ENCODE measurements around the gene SLC12A7.

Gene SLC12A7

DNA sequence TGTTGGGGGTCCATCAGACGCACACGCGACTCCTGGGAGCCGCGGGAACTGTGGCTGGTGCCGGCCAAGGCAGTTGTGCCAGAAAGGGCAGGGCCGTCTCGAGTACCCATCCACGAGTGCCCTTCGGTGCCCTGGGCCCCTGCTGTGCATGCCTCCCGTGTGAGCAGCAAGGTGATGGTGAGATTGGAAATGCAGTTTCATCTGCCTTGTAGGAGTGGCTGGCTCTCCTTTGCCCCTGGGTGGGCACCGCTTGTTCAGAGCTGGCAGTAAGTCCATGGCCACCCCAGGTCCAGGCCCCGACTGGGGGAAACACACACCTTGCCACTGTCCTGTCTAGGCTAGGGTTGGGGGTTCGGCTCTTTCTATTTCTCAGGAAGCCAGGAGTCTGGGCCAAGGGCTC lies 97.5 kb downstream of the SLC12A7 start:
- Mint-ChIP-seq H3K9me3 (ENCODE audit: low read depth) (no peaks in the 10 kb centered on the region), H3K36me3 (no peaks in the 10 kb centered on the region), H3K27me3 (peaks cover 18% of the 10 kb centered on the region), H3K27ac (no peak overlapping the region), H3K4me1 (ENCODE audit: low read depth) (peaks cover 4% of the 10 kb centered on the region), H3K4me3 (no peak overlapping the region)

DNA sequence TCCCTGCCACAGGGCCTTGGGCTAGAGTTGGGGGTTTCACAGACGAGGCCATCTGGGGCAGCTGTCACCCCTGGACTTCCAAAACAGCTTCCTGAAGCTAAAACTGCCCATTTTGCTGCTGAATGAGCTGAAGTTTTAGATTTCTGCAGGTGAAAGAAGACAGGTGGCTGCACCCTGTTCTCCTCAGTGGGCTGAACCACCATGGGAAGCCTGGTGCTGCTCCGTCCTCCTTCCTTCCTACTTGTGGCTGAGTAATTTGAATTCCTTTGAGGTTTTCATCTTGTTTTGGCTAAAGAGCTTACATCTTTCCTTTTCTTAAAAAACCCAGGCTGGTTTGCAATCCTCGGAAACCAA lies 97.9 kb downstream of the SLC12A7 start:
- Mint-ChIP-seq H3K27me3 (peaks cover 18% of the 10 kb centered on the region), H3K4me1 (ENCODE audit: low read depth) (peaks cover 4% of the 10 kb centered on the region), H3K27ac (no peak overlapping the region), H3K9me3 (ENCODE audit: low read depth) (no peaks in the 10 kb centered on the region), H3K4me3 (no peak overlapping the region), H3K36me3 (no peaks in the 10 kb centered on the region)

DNA sequence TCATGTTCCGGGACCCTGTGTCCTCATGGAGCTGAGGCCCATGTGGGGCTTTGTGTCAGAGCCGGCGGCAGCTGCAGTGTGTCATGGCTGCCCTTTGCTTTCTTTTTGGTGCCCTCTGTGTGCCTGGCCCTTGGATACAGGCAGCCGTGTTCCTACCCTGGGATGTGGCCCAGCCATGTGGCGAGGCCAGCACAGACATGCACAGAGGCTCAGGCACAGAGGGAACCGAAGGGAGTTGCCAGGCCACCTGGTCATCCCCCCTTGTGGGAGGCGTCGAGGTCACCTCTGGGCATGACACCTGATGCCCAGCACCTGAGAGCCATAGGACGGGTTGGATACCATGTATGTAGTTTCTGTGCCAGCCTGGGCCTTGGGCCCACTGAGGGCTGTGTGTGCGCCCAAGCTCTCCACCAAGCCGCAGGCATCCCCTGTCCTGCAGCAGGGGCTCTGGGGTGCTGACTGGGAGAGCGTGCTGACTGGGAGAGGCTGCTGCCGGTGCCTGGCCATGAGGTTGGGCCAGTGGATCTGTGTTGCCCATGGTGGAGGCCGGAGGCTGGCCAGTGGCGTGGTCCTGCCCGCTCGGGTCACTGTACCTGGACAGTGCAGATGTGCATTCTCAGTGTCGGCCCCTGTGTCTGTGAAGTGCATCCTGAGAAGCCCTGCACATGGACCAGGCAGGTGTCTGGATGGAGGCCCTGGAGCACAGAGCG lies 98.5 kb downstream of the SLC12A7 start:
- Mint-ChIP-seq H3K36me3 (no peaks in the 10 kb centered on the region), H3K9me3 (ENCODE audit: low read depth) (no peaks in the 10 kb centered on the region), H3K4me1 (ENCODE audit: low read depth) (peaks cover 4% of the 10 kb centered on the region), H3K4me3 (no peak overlapping the region), H3K27me3 (peaks cover 18% of the 10 kb centered on the region), H3K27ac (no peak overlapping the region)

DNA sequence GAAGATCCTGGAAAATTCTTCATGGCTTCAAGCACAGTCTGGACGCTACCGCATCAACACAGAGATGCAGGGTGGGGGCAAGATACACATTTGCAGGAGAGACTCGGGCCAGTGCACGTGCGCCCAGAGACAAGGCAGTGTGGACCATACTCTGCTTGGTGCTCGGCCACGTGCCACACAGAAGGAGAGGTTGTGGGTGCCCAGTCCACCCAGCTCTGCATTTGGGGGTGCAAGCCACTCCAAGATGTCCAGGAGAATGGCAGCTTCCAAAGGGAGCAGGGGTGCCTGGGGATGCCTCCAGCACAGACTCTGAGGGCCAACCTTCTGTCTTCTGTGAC lies 99.0 kb downstream of the SLC12A7 start:
- no peaks in the 10 kb centered on the region for H3K9me3 Mint-ChIP-seq (ENCODE audit: low read depth)
- peaks cover 7% of the 10 kb centered on the region for H3K4me1 Mint-ChIP-seq (ENCODE audit: low read depth)
- no peak overlapping the region for H3K4me3 Mint-ChIP-seq
- no peaks in the 10 kb centered on the region for H3K36me3 Mint-ChIP-seq
- H3K27me3 Mint-ChIP-seq, result peaks cover 19% of the 10 kb centered on the region
- no peak overlapping the region for H3K27ac Mint-ChIP-seq

DNA sequence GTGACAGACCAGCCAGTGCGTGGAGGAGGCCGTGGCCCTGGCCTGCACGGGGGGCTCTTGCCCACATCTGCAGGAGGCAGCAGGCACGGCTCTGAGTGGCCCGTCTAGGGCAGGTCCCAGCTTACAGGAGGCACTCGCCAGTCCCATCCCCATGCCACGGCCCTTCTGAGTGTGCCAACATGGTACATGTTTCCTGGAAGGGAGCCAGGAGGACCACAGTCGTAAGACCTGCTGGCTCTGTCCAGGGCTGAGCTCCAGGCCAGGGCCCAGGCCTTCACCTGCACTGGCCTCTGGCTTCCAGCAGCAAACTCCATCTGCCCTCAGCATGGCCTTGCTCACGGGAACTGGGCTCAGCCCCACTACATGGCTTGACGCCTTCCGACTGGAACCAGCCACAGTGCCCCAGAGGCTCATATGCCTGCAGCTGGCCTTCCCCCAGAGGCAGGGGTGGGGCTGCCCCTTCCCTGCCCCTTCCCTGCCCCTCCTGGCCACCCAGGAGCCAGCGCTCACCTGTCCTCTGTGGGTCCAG lies 99.5 kb downstream of the SLC12A7 start:
- Mint-ChIP-seq H3K27ac (no peak overlapping the region), H3K4me1 (ENCODE audit: low read depth) (peaks cover 7% of the 10 kb centered on the region), H3K27me3 (peaks cover 19% of the 10 kb centered on the region), H3K9me3 (ENCODE audit: low read depth) (no peaks in the 10 kb centered on the region), H3K36me3 (no peaks in the 10 kb centered on the region), H3K4me3 (no peak overlapping the region)

DNA sequence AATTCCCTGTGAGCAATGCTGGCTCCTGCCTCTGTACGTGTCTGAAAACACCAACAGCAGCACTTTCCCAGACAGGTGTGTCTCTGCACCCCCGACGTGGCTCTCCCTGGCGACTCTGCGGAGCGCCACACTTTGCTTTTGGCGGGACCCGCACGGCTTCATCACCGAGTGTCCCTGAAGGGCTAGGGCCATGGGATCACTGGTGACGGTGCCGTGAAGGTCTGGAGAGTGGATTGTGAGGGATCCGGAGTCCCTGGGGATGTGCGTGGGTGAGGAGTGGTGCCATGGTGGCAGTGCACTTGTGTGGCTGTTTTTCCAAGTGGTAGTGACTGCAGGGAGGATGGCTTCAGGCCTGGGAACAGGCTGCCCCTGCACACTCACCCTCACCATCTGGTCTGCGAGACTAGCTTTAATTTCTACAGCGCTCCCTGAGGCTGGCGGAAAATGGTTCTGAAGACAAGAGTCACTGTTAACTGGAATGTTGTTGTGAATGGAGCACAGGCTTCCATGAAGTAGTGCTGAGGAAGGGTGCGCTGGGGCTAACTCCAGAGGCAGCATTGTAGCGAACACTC lies 100.0 kb downstream of the SLC12A7 start:
- Mint-ChIP-seq H3K4me3 (peak overlapping the region; percentile 23), H3K4me1 (ENCODE audit: low read depth) (peaks cover 7% of the 10 kb centered on the region), H3K27me3 (peaks cover 19% of the 10 kb centered on the region), H3K9me3 (ENCODE audit: low read depth) (no peaks in the 10 kb centered on the region), H3K27ac (no peak overlapping the region), H3K36me3 (no peaks in the 10 kb centered on the region)

DNA sequence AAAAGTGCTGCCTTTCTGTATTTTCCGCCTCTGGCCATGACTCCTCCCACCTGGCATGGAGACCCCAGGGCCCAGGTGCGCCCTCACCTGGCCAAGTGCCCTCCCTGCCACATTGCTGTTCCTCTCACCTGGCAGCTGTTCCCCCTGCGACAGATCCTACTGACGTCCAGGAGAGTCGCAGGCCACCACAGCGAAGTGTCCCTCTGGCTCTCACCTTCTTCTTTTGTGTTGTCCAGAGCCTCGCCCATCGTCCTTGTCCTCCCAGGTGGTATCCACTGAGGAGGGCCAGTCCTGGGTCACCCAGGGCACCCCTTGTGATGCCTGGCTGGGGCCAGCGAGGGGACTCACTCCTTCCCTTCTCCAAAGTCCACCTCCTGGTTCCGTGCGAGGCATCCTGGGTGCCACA lies 100.6 kb downstream of the SLC12A7 start:
- Mint-ChIP-seq H3K27me3 (peaks cover 19% of the 10 kb centered on the region), H3K27ac (no peak overlapping the region), H3K36me3 (no peaks in the 10 kb centered on the region), H3K4me3 (peak overlapping the region; percentile 39), H3K9me3 (ENCODE audit: low read depth) (no peaks in the 10 kb centered on the region), H3K4me1 (ENCODE audit: low read depth) (peaks cover 7% of the 10 kb centered on the region)

DNA sequence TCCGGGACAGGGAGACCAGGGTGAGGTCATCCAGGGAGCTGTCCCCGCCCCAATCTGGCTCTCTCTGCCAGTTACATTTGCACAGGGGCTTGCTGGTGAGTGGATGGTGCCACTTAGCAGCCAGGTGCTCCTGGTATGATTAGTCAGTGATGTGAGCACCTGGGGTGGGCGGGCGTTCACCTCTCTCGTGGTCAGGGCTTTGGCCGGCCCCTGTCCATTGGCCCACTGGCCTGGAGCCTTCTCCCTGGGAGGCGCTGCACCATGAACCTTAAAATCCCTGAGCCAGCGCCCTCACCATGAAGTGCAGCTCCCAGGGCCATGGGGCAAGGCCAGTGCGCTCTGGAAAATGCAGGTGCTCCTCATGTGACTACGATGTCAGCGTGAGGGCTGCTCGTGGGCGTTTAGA lies 101.2 kb downstream of the SLC12A7 start:
- peaks cover 11% of the 10 kb centered on the region for H3K4me1 Mint-ChIP-seq (ENCODE audit: low read depth)
- peaks cover 22% of the 10 kb centered on the region for H3K27me3 Mint-ChIP-seq
- H3K36me3 Mint-ChIP-seq, result no peaks in the 10 kb centered on the region
- no peak overlapping the region for H3K27ac Mint-ChIP-seq
- H3K4me3 Mint-ChIP-seq, result no peak overlapping the region
- H3K9me3 Mint-ChIP-seq (ENCODE audit: low read depth), result no peaks in the 10 kb centered on the region

DNA sequence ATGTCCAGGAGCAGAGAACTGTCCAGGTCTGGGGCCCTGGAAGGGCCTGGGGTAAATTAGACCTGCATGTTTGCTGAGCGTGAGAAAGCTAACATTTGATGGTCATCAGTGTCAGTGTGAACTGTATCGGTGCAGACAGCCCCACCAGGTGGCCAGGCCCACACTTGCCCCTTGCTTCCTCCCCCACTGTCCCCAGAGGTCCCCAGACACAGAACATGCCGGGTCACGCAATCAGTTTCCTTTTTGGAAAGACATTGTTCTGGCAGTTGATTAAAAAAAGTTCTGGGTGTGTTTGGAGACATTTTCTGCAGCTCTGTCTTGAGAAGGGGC lies 101.7 kb downstream of the SLC12A7 start:
- no peaks in the 10 kb centered on the region for H3K36me3 Mint-ChIP-seq
- peaks cover 11% of the 10 kb centered on the region for H3K4me1 Mint-ChIP-seq (ENCODE audit: low read depth)
- no peaks in the 10 kb centered on the region for H3K9me3 Mint-ChIP-seq (ENCODE audit: low read depth)
- H3K27ac Mint-ChIP-seq, result no peak overlapping the region
- peak overlapping the region; percentile 44 for H3K4me3 Mint-ChIP-seq
- peaks cover 22% of the 10 kb centered on the region for H3K27me3 Mint-ChIP-seq

DNA sequence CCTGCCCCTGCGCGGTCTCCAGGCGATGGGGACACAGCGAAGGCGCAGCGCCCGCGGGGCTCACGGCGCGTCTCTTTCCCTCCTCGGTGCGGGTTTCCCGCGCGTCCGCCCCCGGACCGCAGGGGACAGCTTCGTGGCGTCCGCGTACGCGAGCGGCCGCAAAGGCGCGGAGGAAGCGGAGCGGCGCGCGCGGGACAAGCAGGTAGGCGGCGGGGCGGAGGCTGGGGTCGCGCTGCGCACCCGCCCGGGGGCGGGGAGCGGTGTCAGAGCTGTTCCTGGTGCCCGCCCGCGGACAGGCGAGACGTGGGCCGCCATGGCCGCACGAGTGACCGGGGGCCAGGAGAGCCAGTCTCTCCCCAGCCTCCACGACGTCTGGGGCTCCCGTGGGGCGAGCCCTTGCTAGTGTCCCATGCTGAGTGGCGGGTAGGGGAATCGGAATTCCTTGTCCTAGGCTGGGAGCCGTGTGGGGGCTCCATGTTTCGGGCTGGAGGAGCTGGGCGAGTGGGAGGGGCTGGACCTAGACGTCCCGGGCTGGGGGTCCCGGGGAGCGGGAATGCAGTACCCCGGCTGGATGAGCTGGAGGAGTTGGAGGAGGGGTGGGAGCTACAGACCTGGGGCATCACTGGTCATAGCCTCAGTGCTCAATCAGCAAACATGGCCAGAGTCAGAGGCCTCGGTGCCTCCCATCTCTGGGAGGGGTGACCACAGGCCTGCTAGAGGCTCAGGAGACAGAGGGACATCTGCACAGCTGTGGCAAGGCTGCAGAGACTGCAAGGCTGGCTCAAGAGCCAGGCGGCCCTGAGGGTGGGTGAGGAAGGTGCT lies 102.3 kb downstream of the SLC12A7 start:
- Mint-ChIP-seq H3K36me3 (no peaks in the 10 kb centered on the region), H3K9me3 (ENCODE audit: low read depth) (no peaks in the 10 kb centered on the region), H3K27ac (no peak overlapping the region), H3K4me1 (ENCODE audit: low read depth) (peaks cover 11% of the 10 kb centered on the region), H3K27me3 (peaks cover 22% of the 10 kb centered on the region), H3K4me3 (peak overlapping the region; percentile 44)

DNA sequence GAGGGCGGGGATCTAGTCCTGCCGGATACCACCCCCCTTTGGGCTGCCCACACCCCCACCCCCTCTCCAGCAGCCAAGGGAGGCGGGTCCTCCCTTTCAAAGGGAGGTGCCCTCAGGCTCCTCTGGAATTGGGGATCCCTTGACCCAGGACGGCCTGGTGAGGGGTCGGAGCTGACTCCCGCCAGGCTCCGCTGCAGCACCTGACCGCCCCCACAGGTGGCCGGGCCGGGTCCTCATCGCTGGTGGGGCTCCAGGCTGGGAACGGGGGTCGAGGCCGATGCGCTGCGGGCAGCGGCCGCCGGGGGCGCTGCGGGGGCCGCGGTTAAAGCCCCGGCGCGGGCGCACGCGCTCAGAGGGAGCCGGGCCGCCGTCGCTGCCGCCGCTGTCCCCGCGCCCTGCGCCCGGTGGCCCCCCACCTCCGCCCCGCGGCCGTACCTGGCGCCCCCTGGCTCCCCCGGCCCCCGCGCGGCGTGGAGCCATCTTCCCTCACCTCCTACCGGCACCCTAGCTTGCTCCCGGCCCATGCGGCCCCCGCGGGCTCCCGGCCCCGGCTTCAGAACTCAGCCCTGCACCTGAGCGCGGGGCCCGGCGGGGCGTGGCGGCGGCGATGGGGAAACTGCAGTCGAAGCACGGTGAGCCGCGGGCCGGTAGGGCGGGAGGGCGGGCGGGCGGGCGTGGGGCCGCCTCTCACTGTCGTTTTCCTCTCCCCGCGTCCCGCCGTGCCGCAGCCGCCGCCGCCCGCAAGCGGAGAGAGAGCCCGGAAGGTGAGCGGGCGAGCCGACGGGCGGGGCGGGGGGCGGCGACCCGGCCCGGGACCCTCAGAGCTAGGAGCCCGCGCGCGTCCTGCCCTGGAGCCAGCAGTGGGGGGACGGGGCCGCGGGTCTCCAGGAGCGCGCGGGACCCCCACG lies 103.2 kb downstream of the SLC12A7 start, which contains the start of gene NKD2:
NKD2 (plus strand) TSS at position 352 of the 908 bp plus-strand sequence; CDS start at position 608, 256 bp downstream.
- Mint-ChIP-seq H3K4me1 (ENCODE audit: low read depth) (peaks cover 15% of the 10 kb centered on the region), H3K4me3 (peak within 1 kb of the TSS; percentile 66), H3K27me3 (peaks cover 22% of the 10 kb centered on the region), H3K27ac (no peak within 1 kb of the TSS), H3K9me3 (ENCODE audit: low read depth) (no peaks in the 10 kb centered on the region), H3K36me3 (no peaks in the 10 kb centered on the region)

DNA sequence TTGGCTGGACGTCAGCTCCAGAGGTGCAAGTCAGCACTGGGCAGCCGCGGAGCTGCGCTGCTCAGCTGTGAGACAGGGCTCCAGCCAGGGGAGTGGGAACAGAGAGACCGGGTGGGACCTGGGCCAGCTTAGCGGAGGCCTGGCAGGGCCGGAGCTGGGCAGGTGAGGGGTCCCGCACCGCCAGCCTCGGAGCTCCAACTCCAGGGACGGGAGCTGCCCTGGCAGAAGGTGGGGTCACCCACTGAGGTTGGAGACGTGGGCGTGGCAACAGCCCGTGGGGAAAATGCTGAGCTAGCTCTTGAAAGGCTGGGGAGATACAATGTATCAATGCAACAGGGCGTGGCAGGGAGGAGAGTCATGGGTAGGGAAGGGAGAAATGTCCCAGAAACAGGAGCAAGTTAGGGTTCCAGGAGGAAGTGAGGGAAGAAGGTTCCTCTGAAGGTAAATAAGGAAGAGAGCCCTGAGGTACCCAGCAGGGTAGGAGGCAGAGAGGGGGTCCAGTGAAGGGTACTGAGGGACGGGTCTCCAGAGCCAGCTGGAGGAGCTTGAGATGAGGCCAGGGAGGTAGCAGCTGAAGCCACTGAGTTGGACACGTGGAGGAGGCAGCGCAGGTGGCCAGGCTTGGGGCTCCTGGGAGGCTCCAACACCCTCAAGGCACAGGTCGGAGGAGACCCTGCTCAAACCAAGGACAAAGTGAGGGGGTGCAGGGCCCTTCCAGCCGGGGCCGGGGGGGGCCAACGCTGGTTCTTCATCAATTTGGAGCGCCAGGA lies 104.0 kb downstream of the SLC12A7 start:
- H3K4me1 Mint-ChIP-seq (ENCODE audit: low read depth), result peaks cover 23% of the 10 kb centered on the region
- H3K36me3 Mint-ChIP-seq, result no peaks in the 10 kb centered on the region
- H3K4me3 Mint-ChIP-seq, result peak overlapping the region; percentile 73
- no peaks in the 10 kb centered on the region for H3K9me3 Mint-ChIP-seq (ENCODE audit: low read depth)
- peaks cover 22% of the 10 kb centered on the region for H3K27me3 Mint-ChIP-seq
- no peak overlapping the region for H3K27ac Mint-ChIP-seq

DNA sequence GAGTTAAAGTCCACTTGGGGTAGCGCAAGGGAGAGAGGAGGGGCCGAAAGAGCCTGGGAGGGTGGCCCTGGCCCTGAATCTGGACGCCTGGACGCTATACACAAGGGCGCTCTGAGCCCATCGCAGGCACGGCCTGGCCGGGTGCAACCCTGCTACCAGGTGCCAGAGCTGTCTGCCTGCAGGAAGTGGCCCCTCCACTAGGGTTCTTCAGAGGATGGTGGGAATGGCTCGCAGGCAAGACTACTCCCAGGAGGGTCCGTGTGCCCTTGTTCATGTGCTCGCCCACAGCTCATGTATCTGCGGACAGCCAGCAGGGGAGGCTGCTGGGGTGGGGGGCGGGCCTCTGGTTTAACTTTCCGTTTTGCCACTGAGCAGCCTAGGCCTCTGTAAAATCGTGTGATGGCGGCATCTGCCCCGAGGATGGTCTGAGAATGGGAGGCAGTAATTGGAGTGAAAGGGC lies 104.6 kb downstream of the SLC12A7 start:
- Mint-ChIP-seq H3K9me3 (ENCODE audit: low read depth) (no peaks in the 10 kb centered on the region), H3K4me3 (peak overlapping the region; percentile 73), H3K27ac (no peak overlapping the region), H3K36me3 (no peaks in the 10 kb centered on the region), H3K27me3 (peaks cover 22% of the 10 kb centered on the region), H3K4me1 (ENCODE audit: low read depth) (peaks cover 23% of the 10 kb centered on the region)

DNA sequence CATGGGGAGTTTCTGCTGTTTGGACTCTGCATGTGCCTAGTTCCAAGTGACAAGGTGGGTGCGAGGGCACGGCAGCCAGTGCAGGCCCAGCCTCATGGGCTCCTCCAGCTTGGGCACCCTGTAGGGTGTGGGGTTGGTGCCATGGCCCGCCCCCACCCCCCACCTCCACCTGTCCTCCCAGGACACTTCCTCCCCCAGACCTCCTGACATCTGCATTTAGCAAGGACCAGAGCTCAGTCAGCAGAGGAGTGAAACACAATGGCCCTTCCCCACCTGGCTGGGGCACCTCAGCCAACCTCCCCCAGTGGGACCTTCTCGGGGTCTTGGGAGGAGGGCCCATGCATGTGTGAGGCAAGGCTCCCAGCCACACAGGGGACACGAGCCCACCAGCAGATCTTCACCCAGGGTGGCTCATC lies 105.2 kb downstream of the SLC12A7 start:
- Mint-ChIP-seq H3K4me3 (no peak overlapping the region), H3K4me1 (ENCODE audit: low read depth) (peaks cover 25% of the 10 kb centered on the region), H3K27me3 (peaks cover 20% of the 10 kb centered on the region), H3K9me3 (ENCODE audit: low read depth) (no peaks in the 10 kb centered on the region), H3K36me3 (no peaks in the 10 kb centered on the region), H3K27ac (no peak overlapping the region)

Measured in activated naive CD8-positive, alpha-beta T cell (primary cell).